Urothelium cell line (cell line): ENCODE data around the gene KCTD3.
A peak's percentile ranks its signal among the peaks of the same experiment; 100 is the strongest.

Experiments used
- DNase-seq: peaks from one replicate; pipeline ENCODE4 v3.0.0; 2011; ENCODE audit warnings: low spot score, mixed read lengths
- FAIRE-seq: peaks from 2 replicates; lab custom pipeline; 2011; peaks lifted over from hg19 to GRCh38; lab: Jason Lieb, UNC

KCTD3 gene

DNA sequence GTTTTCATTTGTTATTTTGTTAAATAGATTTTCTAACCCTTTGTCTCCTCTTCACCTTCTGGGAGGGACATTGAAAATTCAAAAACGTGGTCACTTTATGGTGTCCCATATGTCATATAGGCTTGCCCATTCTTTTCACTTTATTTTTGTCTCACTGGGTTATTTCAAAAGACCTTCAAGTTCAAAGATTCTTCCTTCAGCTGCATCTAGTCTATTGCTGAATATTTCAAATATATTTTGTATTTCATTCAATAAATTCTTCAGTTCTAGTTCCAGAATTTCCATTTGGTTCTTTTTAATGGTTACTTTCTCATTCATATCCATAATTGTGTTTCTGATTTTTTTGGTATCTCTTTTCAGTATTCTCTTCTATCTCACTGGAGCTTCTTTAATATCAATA is 11.6 kb upstream of the KCTD3 start:
- FAIRE-seq = no peak
- DNase-seq = no peak

DNA sequence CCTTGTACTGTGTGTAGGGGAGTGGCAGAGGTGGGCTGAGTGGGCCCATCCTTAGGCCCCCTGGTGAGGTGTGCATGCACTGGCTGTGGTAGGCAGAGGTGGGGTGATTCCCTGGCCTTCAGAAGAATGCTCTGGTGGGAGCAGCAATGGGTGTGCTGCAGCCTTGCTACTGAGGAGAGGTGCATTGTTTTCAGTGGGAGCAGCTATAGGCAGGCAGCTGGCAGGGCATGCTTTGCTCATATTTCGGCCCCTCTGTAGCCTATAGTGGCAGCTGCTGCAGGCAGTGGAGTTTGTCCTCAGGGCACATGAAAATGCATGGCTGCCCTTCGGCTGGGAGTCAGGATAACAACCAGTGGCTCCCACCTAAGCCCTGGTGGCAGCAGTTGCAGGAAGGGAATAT is 10.1 kb upstream of the KCTD3 start:
- FAIRE-seq (no peak), DNase-seq (no peak)

GRCh38 chr1:215557504-215557903 is 9.6 kb upstream of the KCTD3 start:
- FAIRE-seq (no peak), DNase-seq (no peak)

GRCh38 chr1:215557992-215558626 is 9.0 kb upstream of the KCTD3 start:
- DNase-seq (no peak), FAIRE-seq (no peak)

- FAIRE-seq (no peak), DNase-seq (peak; percentile 55)
Observed at GRCh38 chr1:215567491-215568298, 591 bp downstream of the KCTD3 start.

DNA sequence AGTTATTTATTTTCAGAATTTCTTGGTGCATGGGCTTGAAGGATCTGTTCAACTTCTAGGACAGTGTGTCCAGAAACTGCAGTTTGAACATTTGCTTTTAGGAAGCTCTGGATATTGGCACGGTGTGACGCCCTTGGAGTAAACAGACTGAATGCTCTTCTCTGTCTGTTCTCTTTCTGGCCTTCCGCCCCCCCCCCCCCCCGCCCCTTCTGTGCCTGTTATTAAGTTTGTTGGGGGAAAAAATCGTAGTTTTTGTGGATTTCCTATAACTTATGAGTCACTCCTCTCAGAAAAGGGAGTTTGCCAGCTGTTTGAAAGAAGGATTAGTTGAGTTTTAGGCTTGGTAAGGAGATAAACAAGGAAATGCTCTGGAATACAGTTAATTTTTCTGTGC is 1.2 kb downstream of the KCTD3 start:
- DNase-seq (peak; percentile 28), FAIRE-seq (no peak)

DNA sequence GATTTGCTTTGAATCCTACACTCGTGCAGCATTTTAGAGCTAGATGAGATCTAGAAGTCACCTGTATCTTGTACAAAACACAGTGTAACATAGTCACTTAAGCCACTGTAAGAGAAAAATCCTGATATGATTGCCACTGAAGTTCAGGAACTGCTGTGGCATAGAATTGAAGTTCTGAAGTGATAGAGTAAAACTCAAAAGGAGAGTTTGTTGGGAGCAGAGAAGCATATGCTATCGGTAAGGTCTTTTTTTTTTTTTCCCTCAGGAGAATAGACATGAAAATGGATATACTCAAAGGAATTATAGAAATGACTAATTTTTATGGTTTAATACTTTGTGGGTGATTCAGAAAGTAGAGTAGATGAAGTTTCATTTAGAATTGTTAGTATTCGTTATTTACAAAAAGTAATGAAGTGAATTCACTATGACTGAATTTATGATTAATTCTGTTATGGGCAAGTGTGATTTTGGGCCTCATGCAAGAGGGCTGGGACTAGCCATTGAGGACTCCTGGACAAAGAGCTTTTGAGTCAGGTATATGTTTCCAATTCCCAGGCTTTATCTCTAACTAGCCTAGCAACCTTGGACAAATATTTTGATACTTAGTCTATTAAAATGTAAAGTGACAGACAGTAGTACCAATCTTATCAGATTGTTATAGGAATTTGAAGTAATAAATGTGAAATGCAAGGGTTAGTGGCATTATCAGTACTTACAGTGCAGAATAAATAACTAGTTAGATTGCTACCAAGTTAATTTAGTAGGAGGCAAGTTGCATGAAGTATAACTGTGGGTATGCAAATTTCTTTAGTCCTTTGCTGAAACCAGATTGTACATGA is 3.1 kb downstream of the KCTD3 start:
- no peak for FAIRE-seq
- no peak for DNase-seq

DNA sequence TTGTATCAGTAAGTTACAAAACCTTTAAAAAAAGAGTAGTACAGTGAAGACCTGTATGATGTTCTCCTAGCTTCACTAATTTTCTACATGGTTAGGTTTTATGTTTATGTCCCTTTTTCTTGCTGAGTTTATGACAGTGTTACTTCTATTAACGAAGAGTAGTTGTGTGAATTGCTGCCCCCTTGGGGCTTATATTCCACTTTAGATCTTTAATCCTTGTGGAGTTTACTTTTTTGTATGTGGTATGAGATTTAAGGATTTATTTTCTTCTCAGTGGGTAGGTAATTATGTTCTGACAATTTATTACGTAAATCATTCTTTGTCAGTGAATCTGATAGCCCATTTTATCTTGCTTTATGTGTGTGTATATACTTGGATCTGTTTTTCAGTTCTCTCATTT is 14.8 kb downstream of the KCTD3 start:
- no peak for DNase-seq
- FAIRE-seq = no peak

GRCh38 chr1:215583185-215583749 is 16.2 kb downstream of the KCTD3 start:
- DNase-seq (no peak), FAIRE-seq (no peak)

DNA sequence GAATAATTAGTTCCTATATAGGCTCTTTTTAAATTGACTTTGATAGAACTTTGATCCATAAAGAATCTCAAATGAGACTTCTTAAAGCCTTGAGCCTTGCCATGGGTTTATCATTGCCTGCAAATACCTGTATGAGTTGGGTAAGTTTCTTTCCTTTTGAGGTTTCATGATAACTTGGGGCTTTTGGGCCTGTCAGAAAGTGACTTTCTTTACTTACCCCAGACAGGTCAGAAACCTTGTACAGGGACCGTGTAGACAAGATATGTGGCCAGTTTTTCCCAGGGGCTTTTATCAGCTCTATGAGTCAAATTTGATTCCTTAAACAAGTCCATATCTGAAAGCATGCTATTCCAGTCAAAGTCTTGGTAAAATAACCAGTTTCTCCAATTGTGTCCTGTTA is 17.3 kb downstream of the KCTD3 start:
- FAIRE-seq (no peak), DNase-seq (no peak)

DNA sequence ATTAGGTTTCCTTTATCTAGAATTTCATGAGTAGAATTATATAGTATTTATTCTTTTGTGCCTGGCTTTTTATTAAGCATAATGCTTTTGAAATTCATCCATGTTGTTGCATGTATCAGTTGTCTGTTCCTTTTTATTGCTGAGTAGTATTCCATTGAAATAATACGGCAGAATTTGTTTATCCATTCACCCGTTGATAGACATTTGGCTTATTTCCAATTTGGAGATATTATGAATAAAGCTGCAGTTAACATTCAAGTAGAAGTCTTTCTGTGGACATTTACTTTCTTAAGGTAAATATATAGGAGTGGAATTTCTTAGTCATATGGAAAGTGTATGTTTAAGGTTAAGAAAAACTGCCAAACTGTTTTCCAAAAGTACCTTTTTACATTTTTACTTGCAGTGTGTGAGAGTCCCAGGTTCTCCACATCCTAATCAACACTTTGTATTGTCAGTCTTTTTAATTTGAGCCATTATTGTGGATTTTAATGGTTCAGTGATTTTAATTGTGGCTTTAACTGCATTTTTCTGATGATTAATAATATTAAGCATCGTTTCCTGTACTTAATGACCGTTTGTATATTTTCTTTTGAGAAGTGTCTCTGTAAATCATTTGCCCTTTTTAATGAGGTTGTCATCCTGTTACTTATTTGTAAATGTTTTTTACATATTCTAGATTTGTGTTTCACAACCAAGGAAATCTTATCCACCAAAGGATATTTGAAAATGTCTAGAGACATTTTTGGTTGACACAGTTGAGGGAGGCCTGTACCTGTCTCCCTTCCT is 22.7 kb downstream of the KCTD3 start:
- no peak for FAIRE-seq
- no peak for DNase-seq

DNA sequence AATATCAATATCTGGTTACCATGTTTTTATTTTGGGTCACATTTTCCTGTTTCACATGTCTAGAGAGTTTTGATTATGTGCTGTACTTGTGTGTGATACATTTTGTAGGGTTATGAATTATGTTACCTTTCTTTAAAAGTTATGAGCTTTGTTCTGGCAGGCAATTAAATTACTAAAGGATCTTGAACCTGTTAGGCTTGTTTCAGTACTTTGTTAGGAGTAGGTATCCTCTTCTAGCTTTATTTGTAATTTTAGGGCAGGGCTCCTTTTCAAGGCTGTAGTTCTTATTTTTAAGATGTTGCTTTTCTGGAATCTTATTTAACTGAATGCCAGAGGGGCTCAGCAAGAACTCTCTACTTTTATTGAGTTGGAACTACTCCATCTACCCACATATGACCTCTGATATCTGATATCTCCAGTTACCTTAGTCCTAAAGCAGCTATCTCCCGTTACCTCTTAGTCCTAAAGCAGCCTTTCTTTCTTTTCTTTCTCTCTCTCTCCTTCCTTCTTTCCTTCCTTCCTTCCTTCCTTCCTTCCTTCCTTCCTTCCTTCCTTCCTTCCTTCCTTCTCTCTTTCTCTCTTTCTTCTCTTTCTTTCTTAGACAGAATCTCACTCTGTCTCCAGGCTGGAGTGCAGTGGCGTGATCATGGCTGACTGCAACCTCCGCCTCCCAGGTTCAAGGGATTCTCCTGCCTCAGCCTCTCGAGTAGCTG is 23.8 kb downstream of the KCTD3 start:
- no peak for DNase-seq
- no peak for FAIRE-seq

- no peak for FAIRE-seq
- no peak for DNase-seq
Observed at GRCh38 chr1:215594640-215595039, 27.5 kb downstream of the KCTD3 start.

DNA sequence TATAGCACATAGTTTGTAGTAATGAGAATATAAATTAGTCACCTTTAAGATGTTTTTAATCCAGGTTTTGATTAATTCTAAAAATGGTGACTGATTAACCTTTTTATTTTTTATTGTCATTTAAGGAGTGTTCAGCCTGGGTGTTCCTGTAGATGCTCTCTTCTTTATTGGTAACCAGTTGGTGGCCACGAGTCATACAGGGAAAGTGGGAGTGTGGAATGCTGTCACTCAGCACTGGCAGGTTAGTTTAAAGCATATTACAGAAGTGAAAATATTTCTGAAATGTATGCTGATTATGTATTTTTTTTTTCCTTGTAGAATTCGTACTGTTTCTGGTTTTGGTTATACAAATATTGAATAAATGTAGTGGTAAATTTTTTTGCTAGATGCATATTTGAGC is 28.1 kb downstream of the KCTD3 start:
- FAIRE-seq = no peak

DNA sequence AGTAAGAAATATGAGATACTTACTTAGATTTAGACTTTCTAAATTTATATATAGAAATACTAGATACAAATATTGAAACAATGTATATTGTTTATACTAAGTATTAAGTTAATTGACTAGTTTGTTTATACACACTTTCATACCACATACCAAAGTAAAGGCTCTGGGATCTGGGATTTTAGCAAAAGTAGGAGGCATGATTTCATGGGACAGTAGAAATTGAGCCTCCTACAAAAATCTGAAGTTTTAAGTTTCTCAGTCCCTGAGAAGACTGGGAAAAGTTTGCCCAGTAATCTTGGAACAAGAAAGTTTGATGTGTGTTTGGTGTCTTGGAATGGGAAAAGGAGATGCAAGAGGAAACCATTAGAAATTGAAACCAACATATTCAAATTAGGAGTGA is 30.9 kb downstream of the KCTD3 start:
- DNase-seq (no peak), FAIRE-seq (no peak)

More for the DNA sequence above, 28.1 kb downstream of the KCTD3 start:
- DNase-seq = no peak

DNA sequence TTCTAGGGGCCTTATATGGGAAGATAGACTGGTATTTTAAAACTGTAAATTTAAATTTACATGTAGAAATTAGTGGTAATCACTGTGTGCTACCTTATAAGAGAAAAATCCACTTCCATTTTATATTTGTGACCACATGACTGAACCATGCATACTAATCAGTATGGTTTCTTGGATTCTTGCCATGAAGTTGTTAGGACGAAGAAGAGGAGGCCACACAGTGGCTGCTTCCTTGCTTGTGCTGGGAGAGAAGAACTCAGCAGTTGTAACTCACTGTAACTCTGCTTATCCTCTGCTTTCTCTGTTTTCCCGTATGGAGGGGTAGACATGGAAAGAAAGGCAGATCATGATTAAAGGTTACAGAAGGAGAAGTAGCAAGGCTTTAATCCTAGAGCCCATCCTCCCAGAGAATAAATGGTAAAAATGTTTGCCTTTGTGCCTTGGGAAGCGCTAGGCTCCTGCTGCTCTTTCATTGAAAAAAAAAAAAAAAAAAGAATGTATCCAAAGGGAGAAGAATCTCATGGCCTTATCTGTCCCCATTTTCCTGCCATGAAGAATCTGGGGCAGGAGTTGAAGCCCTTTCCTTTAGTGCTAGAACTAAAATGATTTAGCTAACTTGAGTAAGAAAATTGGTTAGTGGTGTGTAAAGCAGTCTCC is 32.4 kb downstream of the KCTD3 start:
- DNase-seq (no peak), FAIRE-seq (no peak)

GRCh38 chr1:215600258-215600792 is 33.2 kb downstream of the KCTD3 start:
- FAIRE-seq (no peak), DNase-seq (no peak)

DNA sequence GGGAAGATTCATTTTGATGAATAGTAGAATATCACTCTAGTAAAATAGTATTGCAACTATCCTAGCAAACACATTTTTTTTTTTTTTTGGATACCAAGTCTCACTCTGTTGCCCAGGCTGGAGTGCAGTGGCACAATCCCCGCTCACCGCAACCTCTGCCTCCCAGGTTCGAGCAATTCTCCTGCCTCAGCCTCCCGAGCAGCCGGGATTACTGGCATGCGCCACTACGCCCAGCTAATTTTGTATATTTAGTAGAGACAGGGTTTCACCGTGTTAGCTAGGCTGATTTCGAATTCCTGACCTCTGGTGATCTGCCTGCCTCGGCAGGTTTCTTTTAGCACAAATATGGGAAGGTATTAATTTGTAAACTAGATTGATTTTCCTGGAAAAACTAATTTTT is 33.8 kb downstream of the KCTD3 start:
- DNase-seq = no peak
- no peak for FAIRE-seq

DNA sequence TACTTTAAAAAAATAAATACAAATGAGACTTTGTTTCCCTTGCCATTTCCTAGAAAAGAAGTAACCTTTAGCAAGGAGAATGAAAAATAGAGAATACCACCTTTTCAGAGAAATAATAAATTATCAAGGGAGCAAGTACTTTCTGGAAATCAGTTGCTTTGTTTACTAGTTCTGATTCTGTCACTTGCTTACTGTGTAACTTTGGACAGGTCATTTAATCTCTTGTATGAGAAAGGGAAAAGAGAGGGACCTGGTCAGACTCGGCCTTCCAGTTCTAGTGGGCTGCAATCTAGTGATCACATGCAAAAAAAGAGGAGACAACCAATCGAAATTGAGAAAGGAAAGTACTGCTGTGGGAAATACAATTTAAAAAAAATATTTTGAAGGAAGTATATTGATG is 34.2 kb downstream of the KCTD3 start:
- DNase-seq (no peak), FAIRE-seq (no peak)
